GM12865 (cell line): ENCODE measurements around the gene PAPSS2.
"Not testable (repeated sequence)": the region's sequence is repeated elsewhere in the genome, so short reads cannot be mapped to it uniquely, and the experiment has no call there.

Experiments
- DNase-seq: peaks from one replicate; pipeline ENCODE4 v3.0.0; 2010; ENCODE audit warnings: low read depth
- H3K4me3 ChIP-seq: 2 replicates; pipeline ENCODE4 v1.5.1; 2011; ENCODE audit warnings: mild to moderate bottlenecking, low read depth, low read length, control low read depth
- CTCF ChIP-seq: IDR thresholded peaks from 2 replicates; pipeline ENCODE4 v1.5.1; 2011; ENCODE audit warnings: low read length, control low read depth, low read depth, inconsistent platforms; ENCODE audit not compliant: insufficient read depth; ENCODE audit errors: missing control alignments

The PAPSS2 gene

DNA sequence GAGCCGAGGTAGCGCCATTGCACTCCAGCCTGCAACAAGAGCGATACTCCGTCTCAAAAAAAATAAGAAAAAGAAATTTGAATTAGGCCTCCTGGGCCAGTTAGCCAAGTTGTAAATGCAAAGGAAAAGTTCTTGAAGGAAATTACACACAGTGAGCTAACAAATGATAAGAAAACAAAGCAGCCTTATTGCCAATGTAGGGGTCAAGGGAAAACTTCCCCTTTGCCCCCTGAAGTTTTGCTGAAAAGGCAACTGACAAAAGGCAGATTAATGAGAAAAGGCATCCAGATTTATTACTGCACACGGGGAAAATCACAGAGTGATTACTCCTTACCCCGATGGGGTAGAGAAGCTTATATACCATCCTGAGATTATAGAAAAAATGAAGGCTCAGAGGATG is 70.3 kb downstream of the PAPSS2 start:
- no peak for DNase-seq
- H3K4me3 ChIP-seq: no peak overlapping the region
- no peak for TF ChIP-seq CTCF

GRCh38 chr10:87733081-87733480 is 73.4 kb downstream of the PAPSS2 start:
- TF ChIP-seq CTCF: no peak
- H3K4me3 ChIP-seq: no peak overlapping the region
- DNase-seq: no peak

DNA sequence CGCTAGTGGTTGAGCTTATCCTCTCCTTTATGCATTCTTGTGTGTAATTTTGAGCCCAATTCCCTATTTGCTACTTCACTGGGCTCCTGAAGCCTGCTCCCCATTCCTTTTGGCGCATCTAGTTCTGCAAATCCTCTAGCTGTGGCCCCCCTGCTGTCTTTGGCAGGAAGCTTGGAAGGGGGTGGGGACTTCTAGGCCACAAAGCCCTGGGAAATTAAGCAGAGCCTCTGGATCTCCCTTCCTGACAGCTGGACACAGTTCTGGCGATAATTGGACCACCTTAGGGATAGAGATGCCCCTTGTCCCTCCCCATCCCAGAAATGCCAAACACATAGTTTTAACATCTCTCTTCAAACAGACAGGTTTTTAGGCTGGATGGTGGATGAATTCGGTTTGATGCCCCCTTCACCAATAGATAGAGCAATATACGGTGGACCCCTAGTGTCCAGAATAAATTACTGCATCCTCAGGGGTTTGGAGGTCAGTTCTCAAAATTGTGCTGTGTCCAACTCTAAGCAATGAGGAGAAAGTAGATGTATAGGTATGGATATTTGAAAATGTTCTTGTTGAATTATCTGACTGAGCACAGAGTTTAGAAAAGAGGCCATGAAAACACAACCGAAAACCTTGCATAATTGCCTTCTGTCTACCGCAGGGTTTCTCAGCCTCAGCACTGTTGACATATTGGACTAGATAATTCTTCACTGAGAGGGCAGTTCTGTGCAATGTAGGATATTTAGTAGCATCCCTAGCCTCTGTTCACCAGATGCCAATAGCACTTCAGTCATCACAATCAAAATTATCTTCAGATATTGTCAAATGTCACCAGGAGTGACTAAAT is 75.5 kb downstream of the PAPSS2 start:
- TF ChIP-seq CTCF: peak; percentile 65
- no peak overlapping the region for H3K4me3 ChIP-seq
- peak; percentile 54 for DNase-seq

- DNase-seq: not testable (repeated sequence)
These were observed 78.6 kb downstream of the PAPSS2 start for GRCh38 chr10:87738253-87738652.

DNA sequence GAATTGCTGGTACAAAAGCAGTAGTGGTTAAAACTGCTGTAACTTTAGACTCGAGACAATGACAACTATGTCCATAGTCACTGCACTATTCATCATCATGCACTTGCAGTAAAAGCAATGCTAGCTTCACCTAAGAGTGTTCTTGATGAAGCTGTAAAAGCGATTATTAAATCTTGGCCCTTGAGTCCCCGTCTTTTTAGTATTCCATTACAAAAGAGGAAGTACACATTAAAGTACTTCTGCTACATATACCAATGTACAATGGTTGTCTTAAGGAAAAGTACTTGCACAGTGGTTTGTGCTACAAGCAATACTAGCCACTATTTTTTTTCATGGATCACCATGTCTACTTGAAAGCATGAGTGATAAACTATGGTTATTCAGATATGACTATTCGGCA is 80.0 kb downstream of the PAPSS2 start:
- TF ChIP-seq CTCF: no peak
- DNase-seq: no peak
- no peak overlapping the region for H3K4me3 ChIP-seq

More at GRCh38 chr10:87738253-87738652, 78.6 kb downstream of the PAPSS2 start:
- H3K4me3 ChIP-seq: not testable (repeated sequence)

GRCh38 chr10:87740254-87740655 is 80.6 kb downstream of the PAPSS2 start:
- no peak for DNase-seq
- no peak for TF ChIP-seq CTCF

GRCh38 chr10:87742992-87743610 is 83.4 kb downstream of the PAPSS2 start:
- not testable (repeated sequence) for H3K4me3 ChIP-seq, DNase-seq

More at GRCh38 chr10:87740254-87740655, 80.6 kb downstream of the PAPSS2 start:
- H3K4me3 ChIP-seq: no peak overlapping the region

DNA sequence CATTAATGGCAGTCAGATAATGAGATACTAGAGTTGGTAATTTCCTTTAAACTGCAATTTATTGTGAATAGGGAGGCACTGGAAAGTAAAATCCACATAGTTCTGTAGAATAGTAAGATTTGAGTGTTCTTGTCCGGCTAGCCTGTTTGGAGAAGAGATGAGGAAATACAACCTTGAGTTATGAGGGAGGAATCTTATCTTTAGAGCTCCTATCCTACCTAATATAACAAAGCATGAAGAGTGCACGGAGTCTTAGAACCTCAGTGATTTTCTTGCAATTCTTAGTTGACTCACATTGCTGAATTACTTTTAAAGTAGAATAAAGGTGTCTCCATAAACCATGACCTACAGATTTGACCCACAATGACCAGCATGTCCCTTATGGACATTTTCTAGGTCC is 84.9 kb downstream of the PAPSS2 start:
- DNase-seq: no peak
- H3K4me3 ChIP-seq: no peak overlapping the region
- no peak for TF ChIP-seq CTCF
